GM21717 (cell line): ENCODE data around the gene CCNDBP1.
"Not testable (repeated sequence)": the region's sequence is repeated elsewhere in the genome, so short reads cannot be mapped to it uniquely, and the experiment has no call there.

Source experiments
- ATAC-seq: cut with Tn5 transposase; IDR thresholded peaks from one replicate; pipeline ENCODE4 v1.9.1; 2021; ENCODE audit warnings: mild to moderate bottlenecking, moderate library complexity; ENCODE audit not compliant: unreplicated experiment

The CCNDBP1 gene

GRCh38 chr15:43214592-43215295, 29.5 kb downstream of the CCNDBP1 start:
- ATAC-seq: no peak

GRCh38 chr15:43215961-43216360, 30.8 kb downstream of the CCNDBP1 start:
- ATAC-seq: no peak

DNA sequence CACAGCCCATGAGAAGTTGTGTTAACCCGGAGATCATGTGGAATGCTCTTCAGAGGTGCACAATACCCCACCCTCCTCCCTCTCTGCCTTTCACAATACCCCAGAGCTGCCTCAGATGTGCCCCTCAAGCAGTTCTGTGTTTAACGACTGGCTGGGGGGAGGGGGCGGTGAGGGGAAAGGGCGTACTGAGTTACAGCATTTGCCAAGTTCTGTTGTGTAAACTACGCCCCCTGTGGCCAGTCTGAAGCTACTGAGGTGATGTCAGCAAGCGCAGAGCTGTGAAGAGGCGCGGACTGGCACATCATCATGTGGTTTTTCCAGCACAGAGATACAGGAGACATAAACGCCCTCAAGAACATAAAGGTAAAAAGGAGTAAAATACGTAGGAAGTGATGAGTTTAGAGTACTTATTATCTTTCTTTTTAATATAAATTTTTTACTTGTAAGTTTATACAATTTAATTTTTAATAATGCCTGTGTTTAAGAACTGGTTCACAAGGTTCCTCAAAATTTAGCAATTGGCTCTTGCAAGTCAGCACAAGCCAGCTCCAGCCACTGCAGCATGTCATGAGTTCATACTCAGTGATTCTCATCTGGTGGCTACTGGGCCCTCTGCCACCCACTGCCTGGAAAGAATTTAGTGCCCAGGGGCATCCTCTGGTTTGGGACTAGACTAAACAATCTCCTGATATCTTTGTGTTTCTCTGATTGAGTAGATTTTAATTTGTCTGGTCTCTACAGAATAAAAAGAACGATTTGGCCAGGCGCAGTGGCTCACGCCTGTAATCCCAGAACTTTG, 33.9 kb downstream of the CCNDBP1 start:
- ATAC-seq: no peak

DNA sequence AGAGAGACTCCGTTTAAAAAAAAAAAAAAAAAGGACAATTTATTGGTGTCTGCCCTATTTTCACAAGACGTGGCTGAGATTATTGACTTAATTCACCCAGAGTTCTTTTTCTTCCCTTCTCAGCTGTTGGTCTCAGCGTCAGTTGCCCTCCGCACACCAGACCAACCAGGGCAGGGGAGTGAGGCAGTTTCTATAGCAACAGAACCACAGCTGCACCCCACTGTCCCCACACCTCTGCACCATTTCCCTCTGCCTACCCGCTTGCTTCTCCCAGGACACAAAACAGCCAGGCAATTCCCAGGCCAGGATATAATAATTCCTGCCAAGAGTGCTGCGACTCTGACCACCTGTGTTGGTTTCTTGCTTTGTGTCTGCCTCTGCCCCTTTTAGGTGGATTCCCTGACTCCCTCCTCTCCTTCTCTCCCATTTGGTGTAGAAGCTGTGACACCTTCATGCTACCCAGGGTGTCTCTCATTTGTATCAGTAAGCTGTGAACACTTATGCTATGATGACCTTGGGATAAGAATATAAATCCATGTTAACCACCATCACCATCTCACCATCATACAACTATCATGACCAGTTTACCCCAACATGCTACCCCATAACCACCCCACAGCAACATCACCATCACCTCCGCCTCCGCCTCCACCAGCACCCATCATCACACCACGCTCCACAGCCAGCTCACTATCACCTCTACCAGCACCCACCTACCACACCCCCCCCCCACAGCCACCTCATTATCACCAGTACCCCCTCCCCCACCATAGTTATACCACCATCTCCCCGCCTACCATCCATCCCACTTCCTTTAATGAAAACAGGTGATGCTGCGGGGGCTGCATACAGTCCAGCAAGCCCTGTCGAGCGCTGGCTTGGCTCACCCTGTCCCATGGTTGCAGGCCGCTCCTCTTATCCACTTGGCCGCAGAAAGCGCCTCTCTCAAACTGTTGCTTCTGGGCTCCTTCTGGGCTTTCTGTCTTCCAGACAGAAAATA, 35.0 kb downstream of the CCNDBP1 start:
- ATAC-seq: no peak

DNA sequence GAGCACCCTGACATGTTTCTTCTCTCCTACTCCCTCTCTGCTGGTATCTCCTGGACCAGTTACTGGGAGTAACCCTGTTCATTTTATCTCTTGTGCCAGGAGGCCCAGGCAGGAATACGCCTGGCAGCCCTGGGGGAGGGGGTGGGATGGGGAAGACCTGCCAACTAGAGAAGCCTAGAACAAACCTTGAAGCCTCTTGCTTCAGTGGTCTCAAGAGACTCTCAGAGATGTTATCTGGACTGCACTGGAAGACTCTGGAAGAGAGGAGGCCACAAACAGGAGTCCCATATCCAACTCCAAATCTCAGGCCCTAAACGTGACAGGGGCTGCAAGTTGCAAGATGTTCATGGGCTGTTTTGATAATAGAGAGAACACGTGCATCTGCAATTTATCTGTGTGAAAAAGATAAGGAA, 35.8 kb downstream of the CCNDBP1 start, which contains the start of gene EPB42:
Gene EPB42, minus strand, starts transcription at position 28 of the 413 bp plus-strand sequence. CDS start 193 bp downstream, outside the sequence.
- no peak for ATAC-seq

DNA sequence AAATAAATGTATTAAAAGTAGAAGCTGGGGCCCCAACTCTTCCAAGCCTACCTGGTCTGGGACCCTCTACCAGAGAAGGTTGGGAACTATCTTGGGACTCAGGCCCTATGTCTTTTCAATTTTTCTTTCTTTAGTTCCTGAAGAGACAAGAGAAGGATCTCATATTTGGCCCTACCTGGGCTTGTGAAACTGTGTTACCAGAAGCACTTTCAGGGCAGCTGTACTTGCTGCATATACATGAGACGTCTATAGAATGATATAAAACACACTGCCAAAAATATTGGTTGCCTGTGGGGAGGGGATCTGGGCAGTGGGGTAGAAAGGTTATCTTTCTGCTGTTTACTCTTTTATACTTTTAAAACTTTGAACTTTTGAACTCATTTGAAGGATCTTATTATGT, 36.2 kb downstream of the CCNDBP1 start:
- ATAC-seq: no peak

- no peak for ATAC-seq
Observed at GRCh38 chr15:43225201-43225949, 40.2 kb downstream of the CCNDBP1 start.

GRCh38 chr15:43225950-43226255, 40.7 kb downstream of the CCNDBP1 start:
- not testable (repeated sequence) for ATAC-seq

DNA sequence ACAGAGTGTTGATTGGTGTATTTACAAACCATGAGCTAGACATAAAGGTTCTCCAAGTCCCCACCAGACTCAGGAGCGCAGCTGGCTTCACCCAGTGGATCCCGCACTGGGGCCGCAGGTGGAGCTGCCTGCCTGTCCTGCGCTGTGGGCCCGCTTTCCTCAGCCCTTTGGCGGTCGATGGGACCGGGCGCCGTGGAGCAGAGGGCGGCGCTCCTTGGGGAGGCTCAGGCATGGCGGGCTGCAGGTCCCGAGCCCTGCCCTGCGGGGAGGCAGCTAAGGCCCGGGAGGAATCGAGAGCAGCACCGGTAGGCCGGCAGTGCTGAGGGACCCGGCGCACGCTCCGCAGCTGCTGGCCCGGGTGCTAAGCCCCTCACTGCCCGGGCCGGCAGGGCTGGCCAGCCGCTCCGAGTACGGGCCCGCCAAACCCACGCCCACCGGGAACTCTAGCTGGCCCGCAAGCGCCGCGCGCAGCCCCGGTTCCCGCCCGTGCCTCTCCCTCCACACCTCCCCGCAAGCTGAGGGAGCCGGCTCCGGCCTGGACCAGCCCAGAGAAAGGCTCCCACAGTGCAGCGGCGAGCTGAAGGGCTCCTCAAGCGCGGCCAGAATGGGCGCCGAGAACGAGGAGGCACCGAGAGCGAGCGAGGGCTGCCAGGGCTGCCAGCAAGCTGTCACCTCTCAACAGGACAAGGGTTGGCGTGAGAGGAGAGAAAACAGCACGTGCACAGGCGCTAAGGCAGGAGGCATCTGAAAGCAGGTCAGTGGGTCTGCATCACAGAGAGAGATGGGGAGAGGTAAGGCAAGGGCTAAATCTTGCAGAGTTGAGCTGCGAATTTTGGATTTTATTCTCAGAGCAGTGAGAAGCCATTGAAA, 41.5 kb downstream of the CCNDBP1 start:
- no peak for ATAC-seq

DNA sequence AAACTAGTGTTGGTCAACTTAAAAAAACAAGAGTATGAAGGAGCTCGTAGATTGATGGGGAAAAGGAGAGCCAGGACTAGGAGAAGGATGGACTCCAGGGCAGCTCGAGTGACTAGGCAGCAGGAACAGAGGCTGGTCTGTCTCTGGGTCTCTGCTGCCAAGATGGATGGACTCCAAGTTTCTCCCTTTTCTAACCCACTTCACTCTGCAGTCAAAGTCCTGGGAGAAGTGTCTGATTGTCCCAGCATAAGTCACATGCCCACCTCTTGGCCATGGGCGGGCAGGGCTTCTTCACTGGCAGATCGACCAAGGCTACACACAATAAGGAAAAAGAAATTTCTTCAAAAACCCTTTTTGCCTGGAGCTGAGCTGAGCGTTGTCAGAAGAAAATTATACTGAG, 44.8 kb downstream of the CCNDBP1 start:
- no peak for ATAC-seq

DNA sequence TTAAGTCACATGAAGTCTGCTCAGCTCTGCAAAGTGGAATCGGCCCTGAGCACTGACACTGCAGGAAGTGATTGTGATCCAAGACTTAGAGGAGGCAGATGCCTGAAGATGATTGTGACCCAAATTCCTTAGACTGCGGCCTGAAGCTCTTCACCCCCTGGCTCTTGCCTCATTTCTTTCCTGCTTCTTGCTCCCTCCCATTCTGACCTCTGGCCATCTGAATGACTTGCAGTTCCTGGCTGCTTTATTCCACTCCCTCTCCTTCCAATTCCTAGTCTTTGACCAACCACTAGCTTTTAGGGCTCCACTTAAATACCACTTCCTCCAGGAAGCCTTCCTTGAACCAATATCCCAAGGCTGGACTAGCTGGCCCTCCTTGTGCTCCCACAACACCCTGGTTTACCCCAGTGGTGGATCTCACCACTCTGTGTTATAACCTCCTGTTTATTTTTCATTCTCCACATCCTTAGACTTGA, 45.5 kb downstream of the CCNDBP1 start:
- no peak for ATAC-seq

DNA sequence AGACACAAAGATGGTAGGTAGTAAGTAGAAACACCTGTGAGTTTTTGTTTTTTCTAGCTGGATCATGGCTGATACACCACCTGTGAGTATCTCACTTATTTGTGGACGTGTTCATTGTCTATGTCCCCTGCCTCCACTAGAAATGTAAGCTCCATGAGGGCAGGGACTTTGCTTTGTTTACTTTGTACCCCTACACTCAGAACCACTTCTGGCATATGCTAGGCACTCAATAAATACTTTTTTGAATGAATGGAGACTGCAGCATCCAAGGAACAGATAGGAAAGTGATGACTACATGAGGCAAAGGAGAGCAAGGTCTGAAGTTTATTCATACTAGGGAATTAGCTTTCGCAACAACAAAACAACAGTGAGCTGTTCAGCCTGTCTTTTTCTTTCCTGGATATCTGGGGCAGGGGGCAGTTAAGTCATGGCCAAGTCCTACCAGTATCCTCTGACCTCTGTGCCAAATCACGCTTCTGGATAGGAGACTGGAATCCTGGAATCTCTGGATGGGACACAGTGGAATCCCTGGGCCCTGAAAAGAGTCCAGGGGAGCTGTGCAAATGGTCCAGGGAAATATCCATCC, 47.2 kb downstream of the CCNDBP1 start:
- no peak for ATAC-seq

DNA sequence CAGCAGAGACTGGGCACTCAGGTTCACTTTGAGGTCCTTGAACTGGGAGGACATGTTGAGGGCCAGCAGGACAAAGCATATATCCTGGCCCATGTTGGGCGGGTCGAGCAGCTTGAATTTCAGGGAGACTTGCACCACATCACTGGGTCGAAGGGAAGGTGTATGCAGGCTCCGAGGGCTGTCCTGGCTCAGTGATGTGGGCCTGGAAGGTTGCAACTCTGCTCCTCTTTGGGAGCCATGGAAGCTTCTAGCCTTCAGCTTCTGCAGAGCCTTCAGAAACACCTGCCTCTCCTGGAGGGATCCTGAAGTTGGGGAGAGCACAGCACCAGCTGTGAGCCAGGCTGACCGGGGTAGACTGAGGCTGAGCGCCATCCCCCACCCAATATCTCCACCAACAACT, 50.3 kb downstream of the CCNDBP1 start:
- ATAC-seq: no peak

DNA sequence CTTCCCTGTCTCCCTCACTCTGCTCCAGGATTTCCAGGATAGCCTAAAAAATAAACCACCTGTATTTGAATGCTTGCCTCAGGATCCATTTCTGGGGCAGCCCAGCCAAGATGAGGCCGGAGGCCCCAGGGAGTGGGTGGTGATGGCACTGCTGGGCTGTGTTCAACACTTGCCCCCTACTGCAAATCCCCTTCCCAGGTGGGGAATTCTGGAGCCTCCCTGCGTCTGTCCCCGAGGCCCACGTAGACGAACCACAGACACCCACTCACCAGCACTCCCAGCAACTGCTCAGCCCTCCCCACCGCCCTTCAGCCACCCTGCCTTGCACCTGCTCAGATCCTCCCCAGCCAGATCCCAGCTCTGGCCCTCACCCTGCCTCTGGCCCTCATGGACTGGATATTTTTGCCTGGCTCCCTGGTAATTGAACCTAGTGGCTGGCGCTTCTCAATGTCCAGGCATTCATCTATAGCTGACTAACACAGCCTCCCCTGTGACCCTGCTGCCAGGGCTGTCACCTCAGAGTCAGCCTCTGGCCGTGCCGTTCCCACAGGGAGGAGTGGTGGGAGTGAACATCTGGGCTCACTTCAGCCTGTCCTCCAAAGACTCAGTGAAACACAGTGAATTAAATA, 52.8 kb downstream of the CCNDBP1 start:
- ATAC-seq: no peak

GRCh38 chr15:43238671-43239131, 53.5 kb downstream of the CCNDBP1 start:
- ATAC-seq: no peak

- no peak for ATAC-seq
Observed at GRCh38 chr15:43239732-43240491, 54.7 kb downstream of the CCNDBP1 start.

DNA sequence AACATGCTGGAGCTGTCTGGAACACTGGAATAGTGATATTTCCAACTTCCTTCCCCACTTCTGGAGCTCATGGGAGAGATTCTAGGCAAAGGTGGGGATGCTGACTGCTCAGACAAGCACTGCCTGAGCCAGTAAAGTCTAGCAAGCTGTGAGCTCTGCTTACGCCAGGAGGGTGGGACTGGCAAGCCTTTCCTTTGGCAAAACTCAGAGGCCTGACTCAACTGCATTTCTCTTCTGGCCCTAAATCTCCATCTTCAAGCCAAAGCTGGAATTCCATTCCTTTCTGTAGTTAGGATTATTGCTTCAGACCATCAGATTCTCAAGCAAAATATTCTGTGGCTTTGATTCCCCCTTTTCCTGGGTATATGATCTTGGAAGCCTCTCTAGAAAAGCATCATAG, 55.9 kb downstream of the CCNDBP1 start:
- ATAC-seq: no peak

GRCh38 chr15:43242616-43243015, 57.4 kb downstream of the CCNDBP1 start:
- no peak for ATAC-seq
